Stimulated activated CD8-positive, alpha-beta memory T cell treated with anti-CD3 and anti-CD28 coated beads, Interleukin-12 subunit alpha, Interleukin-12 subunit beta, amount 100 ng/mL, for 1 hour (primary cell): Measurements from ENCODE around the gene CLMP.
A peak's percentile ranks its signal among the peaks of the same experiment; 100 is the strongest.

Source experiments
- DNase-seq: peaks from one replicate; pipeline ENCODE4 v3.0.0-alpha.2; 2020; ENCODE audit warnings: low read depth

Gene CLMP

DNA sequence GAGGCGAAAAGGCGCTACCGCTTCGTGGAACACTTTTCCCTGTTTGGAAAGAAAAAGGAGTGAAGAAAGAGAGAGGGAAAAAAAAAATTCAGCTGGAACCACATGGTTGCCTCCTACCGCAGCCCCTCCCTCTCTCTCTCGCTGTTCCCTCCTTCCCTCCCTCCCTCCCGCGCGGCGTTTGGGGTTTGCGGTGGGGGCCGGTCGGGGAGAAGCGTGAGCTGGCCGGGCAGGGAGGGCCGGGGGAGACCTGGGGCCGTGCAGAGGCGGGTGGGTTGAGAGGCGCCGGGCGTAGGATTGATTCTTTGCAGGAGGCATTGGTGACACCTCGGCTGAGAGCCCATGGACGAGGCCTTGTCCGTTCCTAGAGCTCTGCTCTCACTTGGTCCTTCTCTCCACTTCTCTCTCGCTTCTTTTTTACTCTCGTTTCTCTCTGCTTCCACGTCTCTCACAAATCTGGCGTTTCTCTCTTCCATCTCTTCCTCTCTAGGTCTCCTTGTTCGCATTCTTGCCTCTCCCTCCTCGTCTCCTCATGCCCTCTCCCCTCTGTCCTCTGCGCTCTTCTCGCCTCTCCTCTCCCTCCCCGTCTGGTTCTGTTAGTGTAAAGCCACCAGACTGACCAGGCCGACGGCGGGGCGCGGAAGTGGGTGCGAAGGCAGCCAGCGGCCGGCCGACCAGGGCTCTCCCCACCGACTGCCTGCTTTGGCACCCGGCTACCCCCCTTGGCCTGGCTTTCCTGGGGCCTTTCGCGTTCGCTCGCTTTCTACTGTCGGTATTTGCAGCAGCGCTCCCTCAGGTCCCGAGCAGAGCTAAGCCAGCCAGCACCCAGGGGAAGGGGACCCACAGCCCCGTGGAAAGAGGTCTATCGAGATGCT is at the start of gene CLMP:
TSS of gene CLMP (minus strand) at position 61 of the 872 bp plus-strand sequence. CDS start 308 bp downstream, outside the sequence.
- DNase-seq: no peak

GRCh38 chr11:123241874-123242543 is 47.0 kb upstream of the CLMP start:
- no peak for DNase-seq

DNA sequence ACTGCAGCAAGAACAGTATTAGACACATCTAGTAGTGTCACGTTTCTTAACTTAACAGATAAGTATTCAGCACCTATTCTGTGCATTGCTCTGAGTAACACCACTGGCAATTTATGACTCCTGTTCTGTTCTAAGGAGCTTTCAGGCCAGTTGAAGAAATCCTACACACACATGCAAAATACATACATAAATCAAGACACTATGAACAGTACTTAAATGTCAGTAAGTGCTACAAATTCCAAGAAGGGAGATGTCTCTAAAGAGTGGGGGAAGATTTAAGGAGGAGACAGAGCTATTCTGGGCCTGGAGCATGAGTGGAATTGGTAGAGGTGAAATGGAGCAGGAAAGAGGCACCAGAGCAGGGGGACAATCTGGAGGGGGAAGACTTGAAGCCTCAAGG is 46.2 kb upstream of the CLMP start:
- no peak for DNase-seq

DNA sequence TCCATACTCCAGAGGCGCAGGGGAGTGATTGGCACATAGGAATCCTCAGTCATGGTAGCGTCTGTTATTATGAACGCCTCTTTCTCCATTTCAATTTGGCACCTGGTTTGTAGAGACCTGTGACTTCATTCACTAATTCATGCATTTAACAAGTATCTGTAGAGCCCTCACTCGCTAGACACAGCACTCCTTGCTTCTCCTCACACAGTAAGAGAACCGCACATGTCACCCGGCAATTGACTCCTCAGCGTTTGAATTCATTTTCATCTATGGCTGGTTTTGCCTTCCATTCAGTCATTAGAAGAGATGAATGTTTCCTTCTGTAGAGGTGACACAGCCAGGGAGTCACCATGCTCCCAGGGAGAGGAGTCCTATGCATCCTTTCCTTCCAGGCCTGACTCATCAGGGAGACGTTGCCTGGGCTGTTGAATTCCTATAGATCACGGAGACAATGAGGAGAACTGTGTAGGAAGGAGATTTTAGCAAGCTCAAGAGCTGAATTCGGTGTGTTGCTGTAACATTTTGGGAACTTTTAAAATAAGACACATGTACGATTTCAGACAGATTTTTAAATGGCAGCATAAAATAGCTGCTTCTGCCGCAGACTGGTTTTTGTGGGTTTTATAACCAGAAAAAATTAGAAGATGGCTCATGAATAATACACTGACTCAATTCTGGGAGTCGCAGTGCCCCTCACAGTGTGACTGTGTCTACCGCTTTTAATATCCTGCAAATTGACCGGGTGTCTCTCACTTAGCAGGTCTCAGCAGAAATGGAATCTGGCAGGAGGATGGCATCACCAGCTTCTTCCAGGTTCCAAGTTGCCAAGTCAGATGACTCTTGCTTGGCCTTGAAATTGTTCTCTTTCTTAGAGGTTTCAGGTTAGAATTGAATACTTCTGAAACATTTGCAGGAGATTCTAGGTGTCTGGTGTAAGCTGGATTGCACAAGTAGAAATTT is 44.4 kb upstream of the CLMP start:
- no peak for DNase-seq

DNA sequence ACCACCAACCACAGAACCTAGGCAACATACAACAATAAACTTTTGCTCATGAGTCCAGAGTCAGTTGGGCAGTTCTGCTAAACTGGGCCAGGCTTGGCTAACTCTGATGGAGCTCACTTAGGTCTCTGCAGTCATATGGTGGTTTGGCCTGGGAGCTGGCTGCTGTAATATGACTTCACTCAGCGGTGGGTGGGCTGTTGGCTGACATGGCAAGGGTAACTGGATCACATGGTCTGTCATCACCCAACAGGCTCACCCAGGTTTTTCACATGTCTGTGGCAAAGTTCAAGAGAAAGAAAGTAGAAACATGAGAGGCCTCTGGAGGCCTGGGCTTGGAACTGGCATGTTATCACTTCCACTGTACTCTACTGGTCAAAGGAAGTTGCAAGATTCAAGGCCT is 43.2 kb upstream of the CLMP start:
- DNase-seq: no peak

GRCh38 chr11:123236879-123237278 is 41.8 kb upstream of the CLMP start:
- no peak for DNase-seq

- DNase-seq: no peak
Observed at GRCh38 chr11:123235656-123236261, 40.7 kb upstream of the CLMP start.

DNA sequence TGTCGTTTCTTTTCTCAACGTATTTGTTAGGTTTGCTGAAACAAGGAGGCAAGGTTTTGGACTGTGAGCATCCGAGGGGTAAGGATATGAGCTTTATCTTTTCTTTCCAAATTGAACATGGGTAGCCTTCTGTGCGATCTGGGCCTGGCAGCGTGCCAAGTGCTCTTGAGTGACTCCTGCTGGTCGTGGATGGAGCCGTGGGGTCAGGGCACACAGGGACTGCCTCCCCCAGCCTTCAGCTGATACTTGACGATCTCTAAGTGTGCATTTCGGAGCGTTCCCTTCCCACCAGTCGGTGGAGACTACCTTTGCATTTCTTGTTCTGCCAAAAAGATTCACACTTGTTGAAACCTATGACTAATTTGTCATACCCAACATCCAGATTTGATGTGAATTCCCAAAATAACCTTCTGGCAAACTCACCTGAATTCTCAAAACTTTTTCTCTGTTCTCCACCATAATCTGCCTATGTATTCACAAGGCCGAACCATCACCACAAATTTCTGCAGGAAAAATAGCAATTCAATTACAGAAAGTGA is 40.1 kb upstream of the CLMP start:
- peak; percentile 7 for DNase-seq

- DNase-seq: no peak
Observed at GRCh38 chr11:123233975-123234334, 38.9 kb upstream of the CLMP start.

GRCh38 chr11:123233280-123233974 is 38.4 kb upstream of the CLMP start:
- DNase-seq: no peak

DNA sequence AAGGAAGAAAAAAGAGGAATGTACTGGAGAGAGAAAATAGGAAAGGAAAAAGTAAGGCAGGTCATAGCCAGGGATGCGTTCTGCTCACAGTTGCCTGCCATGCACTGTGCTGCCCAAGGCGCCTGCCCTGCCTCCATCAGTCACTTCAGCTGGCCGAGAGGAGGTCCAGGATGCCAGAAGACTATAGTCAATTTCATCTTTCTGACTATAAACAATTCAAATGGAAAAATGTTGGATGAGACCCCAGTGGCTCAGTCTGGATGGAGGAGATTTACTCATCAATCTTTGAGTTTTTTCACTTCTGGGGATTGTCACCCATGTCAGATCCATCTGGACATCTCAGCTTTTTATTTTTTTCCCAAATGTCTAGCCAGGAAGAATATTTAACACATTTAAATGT is 36.7 kb upstream of the CLMP start:
- DNase-seq: no peak

GRCh38 chr11:123231256-123231655 is 36.2 kb upstream of the CLMP start:
- DNase-seq: no peak

DNA sequence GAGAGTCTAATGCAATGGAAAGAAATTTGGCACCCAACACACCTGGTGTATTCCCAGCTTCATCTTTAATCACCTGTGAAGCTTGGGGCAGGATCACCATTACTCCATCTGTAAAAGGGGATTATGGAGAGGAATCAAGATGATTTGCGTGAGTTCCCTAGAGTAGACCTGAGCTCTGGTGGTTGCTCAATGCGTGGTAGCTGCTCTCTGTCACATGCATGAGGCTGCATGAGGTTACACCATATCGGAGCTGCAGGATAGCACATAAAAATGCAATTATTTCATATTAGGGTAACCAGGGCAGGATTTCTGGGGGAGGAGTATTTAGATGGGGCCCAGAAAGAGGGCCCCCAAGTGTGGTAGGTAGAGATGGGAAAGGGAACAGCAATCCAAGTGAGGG is 35.3 kb upstream of the CLMP start:
- no peak for DNase-seq

DNA sequence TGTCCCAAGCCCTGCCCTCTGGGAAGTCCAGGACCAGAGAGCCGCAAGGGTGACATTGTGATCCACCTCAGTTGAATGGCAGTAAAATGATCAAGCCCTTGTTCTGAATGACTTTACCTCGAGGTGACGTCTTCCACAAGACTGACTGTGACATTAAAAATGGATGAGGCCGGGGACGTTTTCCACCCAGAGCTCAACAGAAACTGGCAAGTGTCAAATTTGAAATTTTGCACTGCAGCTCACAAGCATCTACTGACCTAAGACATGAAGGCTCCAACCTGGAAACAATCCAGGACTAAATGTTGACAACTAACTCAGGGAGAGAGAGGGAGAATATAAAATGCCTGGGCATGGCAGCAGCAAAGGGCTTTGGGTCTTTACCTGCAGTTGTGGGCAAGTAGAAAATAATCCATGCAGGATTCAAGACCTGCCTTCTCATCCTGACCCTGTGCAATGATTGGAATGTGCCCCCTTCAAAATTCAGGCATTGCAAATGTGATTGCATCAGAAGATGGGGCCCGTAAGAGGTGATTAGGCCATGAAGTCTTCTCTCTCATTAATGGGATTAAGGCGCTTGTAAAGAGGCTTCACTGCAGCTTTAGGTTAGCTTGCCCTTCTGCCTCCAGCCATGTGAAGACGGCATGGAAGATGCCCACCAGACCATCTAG is 33.6 kb upstream of the CLMP start:
- DNase-seq: no peak

GRCh38 chr11:123227763-123228495 is 32.9 kb upstream of the CLMP start:
- DNase-seq: no peak

DNA sequence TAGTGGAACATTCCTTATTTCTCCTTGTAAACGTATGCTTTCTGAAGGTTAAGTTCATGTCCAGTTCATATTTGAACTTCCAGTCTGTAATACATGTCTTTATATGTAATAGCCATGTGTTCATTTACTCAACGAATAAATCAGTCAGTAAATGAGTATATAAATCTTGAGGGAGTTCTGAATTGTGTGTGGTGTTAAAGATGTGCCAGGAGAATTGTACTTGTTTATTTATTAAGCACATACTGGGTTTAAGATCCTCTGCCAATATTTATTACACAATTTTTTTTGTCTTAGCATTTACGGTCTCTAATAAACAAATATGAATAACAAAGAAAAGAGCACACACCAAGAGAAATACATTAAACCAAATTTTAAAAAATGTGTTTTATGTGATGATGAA is 26.5 kb upstream of the CLMP start:
- DNase-seq: no peak

DNA sequence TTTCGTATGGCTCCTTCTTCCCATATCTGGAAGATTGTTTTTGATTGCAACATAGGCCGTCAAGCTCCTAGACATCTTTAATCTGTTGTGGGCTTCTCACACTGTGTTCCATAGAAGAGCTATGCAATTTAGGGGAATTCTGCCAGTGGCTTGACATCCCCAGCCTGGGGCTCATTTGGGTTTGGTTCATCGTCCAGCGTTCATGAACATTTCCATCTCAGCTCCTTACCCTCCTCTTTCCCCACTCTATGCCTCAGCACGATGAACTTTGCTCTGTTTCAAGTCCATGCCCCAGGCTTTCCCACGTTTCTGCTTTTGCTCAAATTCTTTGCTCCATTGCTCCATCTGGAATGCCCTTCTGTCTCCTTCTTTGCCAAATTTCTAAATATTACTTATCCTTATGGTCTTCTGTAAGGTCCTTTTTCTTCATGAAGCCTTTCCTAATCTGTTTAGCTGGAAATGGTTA is 26.1 kb upstream of the CLMP start:
- DNase-seq: no peak

DNA sequence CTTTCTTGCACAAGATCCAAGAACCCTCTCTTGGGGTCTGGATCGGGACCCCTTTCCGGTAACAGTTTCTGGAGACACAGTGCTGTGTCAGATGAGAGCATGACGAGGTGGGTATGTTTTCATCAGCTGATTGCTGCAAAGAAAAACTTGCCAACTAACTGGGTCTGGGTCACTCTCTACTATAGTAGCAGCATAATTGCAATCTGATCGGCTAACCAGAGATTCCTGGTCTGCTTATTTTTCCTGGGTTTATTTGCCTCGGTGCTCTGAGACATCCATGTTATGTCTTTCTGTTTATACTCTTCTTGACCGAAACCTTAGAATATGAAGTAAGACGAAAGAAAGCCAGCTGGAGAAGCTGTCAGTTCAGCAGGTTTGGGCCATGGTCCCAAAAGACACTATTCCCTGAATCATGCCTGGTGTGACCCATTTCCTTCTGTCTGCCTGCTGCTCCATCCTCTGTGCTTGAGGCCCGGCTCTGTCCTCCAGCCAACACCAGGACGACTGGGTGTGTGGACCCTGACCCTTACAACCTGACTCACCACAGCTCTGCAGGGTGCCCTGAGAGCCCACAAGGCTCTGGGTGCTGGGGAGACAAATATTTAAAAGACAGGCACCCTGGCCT is 24.1 kb upstream of the CLMP start:
- DNase-seq: no peak

GRCh38 chr11:123218451-123218850 is 23.4 kb upstream of the CLMP start:
- DNase-seq: no peak
